ENCODE data around the gene PCDHB9.

Gene PCDHB9

DNA sequence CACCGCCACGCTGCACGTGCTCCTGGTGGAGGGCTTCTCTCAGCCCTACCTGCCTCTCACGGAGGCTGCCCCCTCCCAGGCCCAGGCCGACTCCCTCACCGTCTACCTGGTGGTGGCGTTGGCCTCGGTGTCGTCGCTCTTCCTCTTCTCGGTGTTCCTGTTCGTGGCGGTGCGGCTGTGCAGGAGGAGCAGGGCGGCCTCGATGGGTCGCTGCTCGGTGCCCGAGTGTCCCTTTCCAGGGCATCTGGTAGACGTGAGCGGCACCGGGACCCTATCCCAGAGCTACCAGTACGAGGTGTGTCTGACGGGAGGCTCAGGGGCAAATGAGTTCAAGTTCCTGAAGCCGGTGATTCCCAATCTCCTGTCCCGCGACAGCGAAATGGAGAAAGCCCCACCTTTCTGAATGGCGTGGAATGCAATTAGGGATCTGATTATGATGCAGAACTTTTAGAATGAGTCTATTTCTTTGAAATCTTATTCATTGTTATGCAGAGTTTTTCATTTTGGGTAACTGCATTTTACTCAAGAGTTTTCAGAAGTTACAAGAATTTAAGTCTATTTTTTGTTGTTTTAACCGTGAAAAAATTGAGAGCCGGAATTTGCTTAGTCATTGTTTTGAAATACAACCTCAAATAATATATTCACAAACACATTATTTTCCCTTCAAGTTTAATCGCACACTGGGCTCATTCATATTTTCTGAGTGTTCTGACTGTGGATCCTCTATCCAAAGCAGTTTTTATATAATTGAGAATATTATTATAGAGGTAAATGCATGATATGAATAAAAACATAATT is 49.8 kb downstream of the PCDHB9 start:
- DNase-seq (ENCODE audit: low read depth) = no peak
